8988T (cell line): ENCODE data around the gene UBD.

Source experiments
- DNase-seq: peaks from one replicate; pipeline ENCODE4 v3.0.0; 2011

The UBD gene

DNA sequence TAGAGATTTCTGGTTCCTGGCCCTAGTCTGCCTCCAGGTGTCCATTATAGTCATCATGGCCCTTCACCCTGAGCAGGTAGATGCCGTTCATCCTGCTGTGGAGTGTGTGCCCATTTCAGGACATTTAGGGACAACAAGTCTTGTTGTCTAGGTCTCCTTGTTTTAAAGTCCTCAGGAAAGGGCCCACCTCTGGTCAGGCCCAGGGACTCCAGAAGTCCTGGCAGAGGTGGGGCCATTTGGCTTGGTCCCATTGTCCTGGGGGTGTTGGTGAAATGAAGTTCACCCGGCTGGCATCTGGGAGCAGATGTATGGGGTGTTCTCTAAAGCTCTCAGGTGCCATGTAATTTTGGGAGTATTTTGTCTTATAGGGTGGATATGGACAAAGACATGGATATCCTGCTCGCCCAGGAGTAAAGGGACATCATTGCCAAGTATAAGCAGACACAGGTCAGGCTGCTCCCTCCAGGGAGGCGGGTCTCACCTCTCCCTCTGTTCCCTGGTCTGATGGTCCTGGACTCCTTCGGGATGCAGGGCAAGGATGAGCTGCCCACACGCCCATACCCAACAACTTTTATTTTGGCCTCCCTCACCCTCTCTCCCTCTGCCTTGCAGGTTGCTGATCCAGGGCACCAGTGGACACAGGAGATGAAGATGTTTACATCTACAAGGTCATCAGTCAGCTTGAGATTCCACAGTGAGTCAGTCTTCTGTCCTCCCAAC lies 40.1 kb downstream of the UBD start:
- no peak for DNase-seq

DNA sequence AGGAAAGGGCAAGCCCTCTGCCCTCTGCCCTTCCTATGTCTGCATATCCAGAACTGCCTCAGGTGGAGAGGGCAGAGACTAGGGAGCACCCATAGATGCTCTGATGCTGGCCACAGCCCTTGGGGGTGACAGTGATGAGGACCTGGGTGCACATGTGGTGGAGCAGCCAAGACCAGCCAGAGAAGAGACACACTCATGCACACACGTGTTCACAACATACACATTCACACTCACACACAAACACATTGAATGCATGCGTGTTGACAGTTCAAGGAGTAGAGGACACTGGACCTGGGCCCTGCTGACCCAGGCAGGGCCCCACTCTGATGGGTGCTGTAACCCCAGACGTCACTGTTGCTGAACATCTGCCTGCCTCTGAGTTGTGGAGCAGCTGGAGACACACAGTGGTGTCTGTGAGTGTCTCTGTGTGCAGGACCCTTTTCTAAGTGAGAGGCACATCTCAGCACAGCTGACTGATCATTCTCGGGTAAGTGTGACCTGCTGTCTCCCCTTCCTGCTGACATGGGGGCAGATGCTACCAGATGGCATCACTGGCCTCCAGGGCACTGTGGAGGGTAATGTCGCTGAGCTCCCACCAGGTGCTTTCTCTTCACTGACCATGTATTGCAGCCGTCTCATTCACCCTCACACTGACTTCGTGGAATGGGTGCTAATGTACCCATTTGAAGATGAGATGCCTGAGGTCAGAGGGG lies 41.6 kb downstream of the UBD start:
- no peak for DNase-seq

DNA sequence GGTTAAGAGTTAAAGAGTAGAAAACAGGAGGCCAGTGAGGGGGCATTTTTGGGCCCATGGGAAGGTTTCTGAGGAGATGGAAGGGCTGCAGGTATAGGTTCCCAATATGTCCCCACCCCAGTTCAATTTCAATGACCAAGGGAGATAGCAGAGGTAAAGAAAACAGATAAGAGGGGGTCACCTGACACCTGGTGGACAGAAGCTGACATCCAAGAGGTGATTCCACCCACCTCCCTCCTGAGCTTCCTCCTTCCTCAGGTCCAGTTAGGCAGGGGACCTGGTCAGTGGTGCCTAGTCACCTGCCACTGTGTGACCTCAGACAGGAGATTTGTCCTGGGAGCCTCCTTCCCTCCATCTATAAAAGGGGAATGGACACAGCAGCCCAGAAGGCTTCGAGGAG lies 42.3 kb downstream of the UBD start:
- DNase-seq: no peak

DNA sequence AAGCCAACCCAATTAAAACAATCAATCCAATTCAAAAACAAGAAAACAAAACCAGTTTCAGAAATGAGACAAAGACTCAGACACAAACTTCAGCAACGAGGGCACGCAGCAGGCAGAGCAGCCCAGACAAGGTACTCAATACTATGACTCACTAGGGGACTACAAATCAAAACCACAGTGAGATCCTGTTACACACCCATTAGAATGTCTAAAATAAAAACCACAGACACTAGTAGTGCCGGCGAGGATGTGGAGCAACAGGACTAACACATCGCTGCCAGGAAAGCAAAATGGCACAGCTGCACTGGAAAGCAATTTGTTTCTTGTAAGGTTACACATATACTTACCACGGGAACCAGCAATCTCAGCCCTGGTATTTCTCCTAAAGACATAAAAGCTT lies 43.4 kb downstream of the UBD start:
- no peak for DNase-seq

DNA sequence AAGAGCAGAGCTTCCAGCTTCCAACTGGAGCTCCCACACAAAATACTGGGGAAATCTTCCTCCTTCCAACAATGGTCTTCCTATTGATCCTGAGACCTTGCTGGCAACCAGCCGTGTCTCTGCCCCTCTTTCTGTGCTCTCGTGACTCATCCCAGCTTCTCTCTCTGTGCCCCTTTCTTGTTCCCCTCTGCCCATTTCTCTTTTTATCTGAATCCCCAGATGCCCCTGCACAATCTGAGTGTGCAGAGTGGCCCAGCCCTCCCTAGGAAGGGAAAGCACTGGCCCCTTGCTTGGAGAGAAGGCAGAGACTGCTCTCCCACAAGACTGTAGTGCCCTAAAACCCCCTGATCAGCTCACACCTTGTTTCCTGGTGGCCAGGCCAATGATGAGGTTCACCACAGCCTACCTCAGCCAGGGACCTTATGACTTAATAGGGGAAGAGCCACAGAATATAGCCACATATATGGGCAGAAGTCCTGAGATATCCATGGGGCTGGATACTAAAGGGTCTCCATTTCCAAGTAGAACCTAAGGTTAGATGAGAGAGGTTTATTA lies 48.7 kb downstream of the UBD start:
- no peak for DNase-seq

DNA sequence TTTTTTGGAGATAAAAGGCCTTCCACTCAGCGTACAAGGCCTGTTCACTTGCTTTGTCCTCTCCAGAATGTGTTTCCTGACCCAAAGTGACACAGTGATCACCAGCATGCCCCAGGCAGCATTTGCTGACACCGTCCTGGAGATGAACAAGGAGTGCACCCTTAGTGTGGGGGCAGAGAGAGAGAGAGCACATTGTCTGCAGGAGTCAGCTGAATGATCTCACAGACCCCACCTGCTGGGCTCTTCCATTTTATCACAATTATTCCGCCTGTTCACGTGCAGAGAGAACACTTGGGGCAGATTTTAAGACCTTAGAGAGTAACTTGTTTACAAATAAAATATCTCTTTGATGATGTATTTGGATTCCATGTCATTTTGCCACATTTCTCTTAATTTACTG lies 49.3 kb downstream of the UBD start:
- peak; percentile 32 for DNase-seq

DNA sequence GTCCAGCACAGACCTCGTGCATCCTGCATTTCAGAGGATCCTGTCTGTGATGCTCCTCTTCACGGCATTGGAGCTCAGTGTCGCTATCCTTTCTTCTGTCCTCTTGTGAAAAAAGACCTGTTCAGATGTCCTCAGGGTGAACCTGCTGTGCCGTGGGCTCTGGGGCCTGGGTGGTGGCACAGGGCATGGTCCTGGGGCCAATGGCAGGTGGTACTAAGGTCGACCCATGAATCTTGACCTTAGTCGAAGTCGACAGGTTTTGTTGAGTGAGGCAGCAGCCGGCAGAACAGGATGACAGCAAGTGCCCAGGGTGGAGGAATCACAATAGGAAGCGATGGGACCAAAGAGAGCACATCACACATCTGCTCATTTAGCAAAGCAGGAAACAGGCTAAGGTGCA lies 49.8 kb downstream of the UBD start:
- DNase-seq: no peak

DNA sequence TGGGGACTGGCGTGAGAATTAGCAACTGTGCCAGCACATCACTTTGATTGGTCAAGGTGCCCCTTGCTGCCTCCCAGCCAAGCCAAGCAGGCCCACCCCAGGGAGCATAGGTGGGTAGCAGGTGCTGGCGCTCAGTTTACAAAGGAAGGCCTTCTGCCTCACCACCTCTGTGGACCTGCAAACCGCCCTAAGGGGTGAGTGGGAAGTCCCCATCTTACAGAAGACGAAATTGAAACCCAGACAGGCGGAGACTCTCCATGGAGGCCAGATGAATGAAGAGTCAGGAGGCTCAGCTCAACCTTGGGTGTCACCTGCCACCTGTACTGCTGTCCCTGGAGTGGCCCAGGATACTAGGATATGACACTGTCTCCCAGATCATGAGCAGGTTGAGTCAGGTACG lies 50.3 kb downstream of the UBD start:
- DNase-seq: no peak

DNA sequence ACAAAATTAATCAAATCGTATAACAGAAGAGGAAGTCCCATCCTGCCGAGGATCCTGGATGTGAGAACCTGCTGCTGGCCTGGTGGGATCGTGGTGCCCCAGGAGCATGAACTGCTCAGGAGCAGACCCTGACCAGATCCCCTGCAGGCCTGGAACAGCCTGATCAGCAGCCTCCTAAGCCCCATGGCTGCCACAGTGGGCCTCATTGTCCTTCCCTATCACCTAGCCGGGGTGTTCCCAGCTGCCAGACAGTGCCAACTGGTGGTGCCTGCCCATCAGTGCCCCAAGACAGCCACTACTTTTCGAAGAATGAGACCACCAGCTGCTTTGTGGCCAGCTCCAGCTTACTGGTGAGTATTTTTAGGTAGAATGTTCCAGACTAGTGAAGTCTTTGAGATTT lies 52.2 kb downstream of the UBD start:
- no peak for DNase-seq

DNA sequence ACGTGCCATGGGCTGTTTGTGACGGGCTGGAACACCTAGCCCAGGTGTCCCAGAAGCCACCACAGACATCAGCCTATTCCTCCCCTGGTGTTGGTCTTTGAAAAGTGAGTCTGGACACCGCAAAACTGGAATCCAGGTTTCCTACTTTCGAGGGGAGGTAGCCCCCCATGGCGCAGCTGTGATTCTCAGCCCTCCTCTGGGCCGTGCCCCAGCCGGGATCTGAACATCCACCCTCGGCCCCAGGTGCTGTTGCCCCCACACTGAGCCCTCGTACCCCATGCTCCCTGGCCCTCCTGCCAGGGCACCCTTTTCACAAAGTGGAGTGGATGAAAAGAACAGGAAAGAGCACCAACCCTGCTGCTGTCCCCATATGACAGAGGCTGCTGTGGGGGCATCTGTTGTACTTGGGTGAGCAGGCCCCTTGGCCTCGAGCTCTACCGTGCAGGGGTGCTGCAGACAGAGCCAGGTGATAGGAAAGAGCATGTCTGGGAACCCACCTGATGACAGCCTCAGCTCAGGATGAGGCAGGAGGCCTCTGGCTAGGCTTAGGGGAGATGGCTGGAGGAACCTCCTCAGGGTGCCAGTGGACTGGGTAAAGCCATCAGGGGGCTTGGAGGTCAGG lies 53.0 kb downstream of the UBD start:
- no peak for DNase-seq

DNA sequence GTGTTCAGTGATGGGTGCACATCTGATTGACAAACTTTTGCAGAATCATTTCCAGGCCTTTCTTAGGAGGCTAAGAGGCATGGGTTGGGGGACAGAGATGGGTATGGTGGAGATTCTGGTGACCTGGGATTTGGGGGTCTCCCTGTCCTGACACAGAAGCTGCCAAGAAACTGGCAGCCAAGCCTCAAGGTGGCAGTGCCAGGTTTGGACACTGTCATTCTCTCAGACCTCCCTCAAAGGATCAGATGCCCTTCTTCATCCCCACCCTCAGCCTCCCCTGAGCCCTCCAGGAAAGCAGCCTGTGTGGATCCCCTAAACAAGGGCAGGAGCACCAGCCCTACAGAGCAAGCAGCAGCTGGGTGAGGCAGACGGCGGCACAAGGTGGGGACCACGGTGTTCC lies 53.7 kb downstream of the UBD start:
- no peak for DNase-seq
